Inflammatory macrophage treated with lipopolysaccharide for 4 hours (primary cell): Measurements from ENCODE around the gene YIPF6.
"Not testable (repeated sequence)": the region's sequence is repeated elsewhere in the genome, so short reads cannot be mapped to it uniquely, and the experiment has no call there.

ENCODE experiments used
- DNase-seq: peaks from one replicate; pipeline ENCODE4 v3.0.0-alpha.2; 2020

Gene YIPF6

DNA sequence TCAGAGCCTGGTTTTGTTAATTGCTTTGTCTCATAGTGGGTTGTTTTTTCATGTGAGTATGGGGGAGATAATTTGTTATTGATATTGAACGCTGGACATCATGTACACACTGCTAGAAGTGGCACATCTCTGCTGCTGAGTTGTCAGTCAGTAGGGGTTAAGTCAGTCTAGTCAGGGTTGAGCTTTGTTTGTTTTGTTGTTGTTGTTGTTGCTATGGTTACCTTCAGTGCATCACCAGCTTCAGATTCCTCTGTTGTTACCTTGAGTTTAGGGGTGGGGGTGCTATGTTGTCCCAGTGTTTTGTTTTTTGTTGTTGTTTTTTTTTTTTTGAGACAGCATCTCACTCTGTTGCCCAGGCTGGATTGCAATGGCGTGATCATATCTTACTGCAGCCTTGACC lies 9.9 kb downstream of the YIPF6 start:
- DNase-seq, result no peak

DNA sequence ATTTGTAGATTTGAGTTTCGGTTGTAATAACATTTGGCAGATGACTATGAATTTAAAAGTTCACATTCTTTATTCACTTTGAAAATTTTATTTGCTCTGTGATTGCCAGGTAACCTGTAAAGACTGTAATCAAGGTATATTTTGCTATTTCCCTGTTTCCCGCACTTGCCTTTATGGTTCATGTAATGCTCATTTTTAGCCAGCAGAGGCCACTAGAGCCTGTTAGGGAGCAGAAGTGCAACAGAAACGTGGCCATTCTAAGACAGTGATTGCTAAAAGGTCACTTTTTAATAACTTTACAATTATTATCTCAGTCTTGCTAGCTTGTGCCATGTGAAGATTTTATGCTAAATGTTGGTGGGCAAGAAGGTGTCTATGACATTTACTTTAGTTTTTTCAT lies 12.4 kb downstream of the YIPF6 start:
- DNase-seq, result peak; percentile 50

DNA sequence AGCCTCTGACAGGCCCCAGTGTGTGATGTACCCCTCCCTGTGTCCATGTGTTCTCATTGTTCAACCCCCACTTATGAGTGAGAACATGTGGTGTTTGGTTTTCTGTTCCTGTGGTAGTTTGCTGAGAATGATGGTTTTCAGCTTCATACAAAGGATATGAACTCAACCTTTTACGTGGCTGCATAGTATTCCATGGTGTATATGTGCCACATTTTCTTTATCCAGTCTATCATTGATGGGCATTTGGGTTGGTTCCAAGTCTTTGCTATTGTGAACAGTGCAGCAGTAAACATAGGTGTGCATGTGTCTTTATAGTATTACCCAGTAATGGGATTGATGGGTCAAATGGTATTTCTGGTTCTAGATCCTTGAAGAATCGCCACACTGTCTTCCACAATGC lies 25.8 kb downstream of the YIPF6 start:
- DNase-seq, result not testable (repeated sequence)

DNA sequence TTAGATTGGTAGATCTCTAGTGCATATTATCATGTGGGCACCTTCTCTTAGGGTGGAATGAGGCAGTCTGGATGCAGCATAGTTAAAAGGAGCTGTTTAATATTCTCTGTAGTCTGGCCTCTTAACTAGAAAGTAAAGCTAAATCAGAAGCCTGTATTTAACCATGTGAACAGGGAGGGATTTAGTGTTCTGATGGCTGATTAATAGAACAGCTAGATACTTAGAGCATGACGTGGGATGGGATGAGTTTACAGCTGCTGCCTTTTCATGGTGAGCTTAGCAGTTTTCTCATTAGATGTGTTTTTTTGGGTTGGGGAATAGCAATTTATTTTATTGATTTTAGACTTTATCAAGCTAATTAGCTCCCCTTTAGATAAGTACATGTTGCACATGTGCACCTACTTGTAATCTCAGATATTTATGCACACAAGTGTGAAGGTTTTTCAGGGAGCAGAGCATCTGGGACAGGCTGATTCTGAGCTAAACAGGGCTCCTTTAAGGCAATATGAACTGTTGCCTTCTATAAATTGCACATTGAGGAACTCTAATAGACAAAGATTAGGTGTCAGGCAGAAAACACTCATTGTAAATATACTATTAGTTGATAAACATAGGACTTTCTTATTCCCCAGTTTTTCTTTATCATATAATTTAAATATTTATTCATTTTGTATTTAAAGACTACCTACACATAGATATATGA lies 34.1 kb downstream of the YIPF6 start:
- DNase-seq, result no peak

DNA sequence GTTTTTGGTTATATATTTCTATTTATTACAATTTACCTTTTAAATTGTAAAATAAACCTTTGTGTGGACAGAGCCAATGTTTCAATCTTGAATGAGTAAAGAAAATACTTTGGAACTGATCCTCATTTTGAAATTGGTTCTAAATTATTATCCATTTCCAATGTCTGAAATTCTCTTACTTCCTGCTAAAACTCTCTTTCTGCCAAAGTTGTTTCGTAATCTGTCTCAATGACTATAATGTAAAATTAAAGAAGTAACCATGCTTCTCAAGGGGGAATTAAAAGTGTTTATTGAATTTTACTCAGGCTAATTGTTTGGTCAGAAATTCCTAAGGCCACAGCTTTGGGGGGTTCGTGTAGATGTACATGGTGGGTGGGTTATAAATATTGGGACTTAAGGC lies 34.8 kb downstream of the YIPF6 start:
- DNase-seq, result peak; percentile 24

DNA sequence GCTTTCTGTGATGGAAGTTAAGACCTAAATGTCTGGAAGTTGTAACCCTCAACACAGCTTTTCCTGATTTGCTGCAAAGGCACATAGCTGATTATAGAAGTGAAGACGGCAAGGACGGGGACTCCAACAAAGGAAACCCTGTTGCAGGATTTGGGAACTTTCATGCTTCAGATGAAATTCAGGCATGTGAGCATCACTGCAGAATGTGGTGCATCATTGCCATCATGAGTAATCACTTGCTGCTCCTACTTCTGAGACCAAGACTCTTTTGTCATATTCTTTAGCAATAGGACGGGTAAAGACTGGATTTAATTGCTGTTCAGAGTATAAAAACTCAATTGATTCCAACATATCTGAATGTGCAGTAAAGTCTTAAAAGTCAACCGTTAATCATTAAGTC lies 35.8 kb downstream of the YIPF6 start:
- DNase-seq, result peak; percentile 46

DNA sequence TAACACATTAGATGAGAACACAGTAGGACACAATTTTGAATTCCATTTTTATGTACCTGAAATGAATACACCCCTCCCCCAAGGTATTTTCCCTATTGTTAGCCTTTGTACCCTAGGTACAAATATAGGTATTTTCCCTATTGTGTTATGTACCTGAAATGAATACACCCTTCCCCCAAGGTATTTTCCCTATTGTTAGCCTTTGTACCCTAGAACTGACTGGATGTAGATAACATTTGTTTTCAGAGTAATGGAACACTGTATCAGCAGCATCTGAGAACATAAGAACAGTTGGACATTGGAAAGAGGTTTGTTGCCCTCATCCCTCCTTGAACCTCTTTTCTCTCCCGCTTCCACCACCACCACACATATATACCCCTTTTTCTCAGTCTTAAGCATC lies 37.6 kb downstream of the YIPF6 start:
- no peak for DNase-seq

DNA sequence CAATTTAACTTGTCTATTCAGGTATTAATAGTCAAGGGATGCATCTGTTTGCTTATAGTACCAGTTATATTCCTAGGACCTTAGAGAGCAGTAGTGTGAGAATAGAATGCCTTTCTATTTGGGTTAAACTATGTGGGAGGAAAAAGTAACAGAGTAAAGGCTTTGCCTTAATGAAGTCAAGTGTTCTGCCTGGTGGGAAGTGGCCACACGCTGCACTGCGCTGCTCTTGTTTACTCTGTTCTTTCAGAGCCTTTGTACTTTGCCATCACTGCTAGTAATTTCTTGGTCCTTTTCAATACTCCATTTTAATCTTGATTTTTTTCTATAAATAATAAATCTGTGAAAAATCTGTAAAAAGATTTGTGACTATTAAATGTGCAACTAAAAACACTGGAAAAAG lies 38.0 kb downstream of the YIPF6 start:
- DNase-seq, result no peak

DNA sequence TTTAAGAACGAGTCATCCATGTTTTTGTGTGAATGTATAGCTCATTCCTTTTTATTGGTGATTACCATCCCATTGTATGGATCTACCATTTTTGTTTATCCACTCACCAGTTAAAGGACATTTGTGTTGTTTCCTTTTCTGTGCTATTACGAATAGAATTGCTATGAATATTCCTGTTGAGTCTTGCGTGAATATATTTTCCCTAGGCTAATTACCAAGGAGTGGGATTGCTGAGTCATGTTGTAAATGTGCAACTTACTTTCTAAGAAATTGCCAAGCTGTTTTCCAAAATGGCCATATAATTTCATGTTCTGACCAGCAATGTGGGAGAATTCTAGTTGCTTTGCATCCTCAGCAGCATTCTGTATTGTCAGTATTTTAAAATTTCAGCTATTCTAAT lies 51.3 kb downstream of the YIPF6 start:
- DNase-seq, result no peak

DNA sequence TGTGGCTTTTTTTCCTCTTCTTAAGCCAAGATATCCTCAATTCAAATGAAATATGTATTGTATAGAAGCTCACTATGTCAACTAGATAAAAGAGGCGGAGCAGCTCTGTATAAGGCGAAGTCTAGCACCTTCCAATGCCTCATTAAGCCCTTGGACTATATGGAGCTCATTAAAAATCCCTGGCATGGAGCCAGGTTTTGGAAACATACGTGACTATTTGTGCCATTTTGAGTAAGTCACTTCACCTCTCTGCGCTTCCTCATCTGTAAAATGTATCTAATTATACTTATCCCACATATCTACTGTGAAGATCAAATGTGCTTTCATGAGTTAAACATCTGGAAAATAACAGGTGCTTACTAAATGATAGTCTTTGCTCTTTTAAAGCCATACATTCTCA lies 57.2 kb downstream of the YIPF6 start:
- DNase-seq, result no peak

DNA sequence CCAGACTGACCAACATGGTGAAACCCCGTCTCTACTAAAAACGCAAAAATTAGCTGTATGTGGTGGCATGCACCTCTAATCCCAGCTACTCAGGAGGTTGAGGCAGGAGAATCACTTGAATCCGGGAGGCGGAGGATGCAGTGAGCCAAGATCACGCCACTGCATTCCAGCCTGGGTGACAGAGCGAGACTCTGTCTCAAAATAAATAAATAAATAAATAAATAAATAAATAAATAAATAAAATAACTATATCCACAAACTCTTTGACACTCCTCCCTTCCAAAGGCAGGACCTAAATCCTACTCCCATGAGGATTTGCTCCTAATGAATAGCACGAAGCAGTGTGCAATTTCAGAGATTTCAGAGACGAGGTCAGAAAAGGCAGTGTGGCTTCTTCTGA lies 58.3 kb downstream of the YIPF6 start:
- DNase-seq, result not testable (repeated sequence)

DNA sequence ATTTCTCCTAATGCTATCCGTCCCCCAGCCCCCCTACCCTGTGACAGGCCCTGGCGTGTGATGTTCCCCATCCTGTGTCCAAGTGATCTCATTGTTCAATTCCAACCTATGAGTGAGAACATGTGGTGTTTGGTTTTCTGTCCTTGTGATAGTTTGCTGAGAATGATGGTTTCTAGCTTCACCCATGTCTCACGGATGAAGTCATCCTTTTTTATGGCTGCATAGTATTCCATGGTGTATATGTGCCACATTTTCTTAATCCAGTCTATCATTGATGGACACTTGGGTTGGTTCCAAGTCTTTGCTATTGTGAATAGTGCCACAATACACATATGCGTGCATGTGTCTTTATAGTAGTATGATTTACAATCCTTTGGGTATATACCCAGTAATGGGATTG lies 61.1 kb downstream of the YIPF6 start:
- not testable (repeated sequence) for DNase-seq

DNA sequence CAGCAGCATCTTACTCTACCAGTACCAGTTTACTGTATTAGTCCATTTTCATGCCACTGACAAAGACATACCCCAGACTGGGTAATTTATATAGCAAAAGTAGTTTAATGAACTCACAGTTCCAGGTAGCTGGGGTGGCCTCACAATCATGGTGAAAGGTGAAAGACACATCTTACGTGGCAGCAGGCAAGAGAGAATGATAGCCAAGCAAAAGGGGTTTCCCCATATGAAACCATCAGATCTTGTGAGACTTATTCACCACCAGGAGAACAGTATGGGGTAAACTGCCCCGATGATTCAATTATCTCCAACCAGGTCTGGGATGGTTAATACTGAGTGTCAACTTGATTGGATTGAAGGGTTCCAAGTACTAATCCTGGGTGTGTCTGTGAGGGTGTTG lies 69.3 kb downstream of the YIPF6 start:
- DNase-seq, result peak; percentile 34

DNA sequence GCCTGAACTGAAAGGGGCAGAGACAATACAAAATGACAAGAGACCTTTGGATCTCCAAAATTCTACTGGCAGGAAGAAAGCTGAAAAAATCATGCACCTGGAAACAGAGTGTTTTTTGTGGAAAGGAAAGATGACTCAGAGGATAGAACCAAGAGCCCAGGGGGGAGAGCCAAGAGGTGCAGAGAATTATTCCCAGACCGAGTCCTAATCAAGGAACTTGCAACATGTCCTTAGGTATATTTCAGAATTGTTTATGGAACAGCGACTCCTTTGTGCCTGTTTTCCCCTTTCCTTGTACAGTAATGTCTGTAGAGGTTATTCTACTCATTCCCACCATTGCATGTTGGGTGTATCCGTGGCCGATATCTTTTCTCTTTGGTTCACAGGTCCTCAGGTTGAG lies 71.7 kb downstream of the YIPF6 start:
- no peak for DNase-seq

DNA sequence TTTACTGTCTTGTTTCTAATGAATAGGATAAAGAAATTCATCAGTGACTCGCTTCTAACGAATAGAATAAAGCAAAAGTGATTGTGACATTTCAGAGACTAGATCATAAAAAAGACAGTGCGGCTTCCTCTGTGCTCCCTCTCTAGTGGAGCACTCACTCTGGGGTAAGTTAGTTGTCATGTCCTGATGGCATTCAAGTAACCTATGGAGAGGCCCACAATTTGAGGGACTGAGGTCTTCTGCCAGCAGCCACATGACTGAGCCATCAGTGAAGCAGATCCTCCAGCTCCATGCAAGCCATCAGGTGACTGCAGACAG lies 72.4 kb downstream of the YIPF6 start:
- DNase-seq, result no peak

DNA sequence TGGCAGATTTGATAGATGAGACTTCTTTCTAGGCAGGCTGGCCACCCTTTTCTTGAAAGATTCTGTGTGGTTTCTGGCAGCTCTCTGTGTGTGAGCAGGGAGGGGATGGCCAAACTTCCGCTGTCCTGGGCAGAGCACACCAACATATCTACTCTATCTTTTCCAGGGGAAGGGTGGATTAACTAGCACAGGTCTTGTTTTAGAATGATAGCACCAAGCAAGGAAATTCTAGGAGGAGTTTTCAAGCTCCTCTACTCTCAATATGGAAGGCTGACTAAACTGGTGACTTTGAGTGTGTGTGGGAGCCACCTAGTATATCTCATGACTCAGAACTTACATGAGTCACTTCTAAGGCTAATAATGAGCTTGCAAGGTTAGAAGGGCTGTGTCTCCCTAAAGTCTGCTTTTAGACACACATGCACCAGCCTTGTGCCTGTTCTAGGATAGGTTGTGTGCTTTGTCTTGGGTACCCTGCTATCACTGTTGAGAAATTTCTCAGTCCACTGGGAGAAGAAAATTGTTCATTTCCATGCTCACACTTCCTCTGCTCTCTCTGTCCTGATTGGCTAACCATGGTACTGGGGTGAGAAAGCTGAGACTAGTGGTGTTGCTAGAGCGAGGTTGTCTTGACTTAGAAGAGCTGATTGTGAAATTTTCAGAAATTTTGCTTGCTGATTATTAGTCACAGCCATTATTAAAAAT lies 72.9 kb downstream of the YIPF6 start:
- peak; percentile 84 for DNase-seq

DNA sequence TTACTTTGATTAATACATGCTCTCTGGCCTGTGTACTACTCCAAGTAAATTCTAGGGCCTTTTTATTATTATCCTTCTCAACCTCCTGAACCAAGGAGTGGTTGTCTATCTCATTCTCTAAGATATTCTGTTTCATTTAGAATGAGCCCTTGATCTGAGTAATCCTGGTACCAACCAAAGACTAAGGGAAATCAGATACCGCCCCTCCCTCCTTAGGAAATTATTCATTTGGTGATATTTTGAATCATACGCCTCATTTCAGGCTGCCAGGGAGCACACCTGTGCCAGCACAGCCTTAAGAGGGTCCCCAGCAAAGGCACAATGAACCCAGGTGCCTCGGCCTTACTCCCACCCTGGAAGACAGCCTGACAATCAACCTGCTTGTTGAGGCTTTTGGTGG lies 75.4 kb downstream of the YIPF6 start:
- DNase-seq, result no peak

DNA sequence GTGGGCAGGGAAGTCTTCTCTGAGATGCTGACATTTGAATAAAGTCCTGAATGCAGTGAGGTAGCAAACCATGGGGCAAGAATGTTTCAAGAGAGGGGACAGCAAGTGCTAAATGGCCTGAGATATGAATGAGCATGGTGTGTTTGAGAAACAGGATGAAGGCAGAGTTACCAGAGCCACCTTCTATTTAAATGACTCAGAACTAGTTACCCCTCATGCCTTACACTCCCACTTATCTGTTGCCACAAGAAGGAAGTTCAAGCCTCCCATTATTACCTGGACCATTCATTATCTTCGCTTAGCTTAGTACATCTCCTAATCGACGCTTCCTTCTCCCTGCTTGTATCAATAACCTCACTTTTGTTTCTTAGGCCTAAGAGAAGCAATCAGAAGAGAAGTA lies 81.0 kb downstream of the YIPF6 start:
- DNase-seq, result no peak

DNA sequence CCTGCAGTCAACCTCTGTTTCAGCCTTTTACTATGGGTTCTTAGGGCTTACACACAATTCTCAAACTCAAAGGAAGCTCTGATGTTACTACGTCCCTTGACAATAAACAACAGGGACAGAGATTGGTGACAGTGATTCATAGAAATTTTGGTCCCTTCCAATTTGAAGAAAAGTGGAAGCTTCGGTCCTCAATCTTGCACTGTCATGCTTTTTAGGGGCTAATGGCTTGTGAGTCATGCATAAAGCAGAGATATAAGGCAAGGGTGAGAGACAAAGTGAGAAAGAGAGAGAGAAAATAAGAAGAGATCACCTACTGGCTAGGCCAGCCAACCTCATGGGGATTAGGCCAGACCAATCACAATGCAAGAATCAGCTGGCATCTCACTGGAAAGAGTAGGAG lies 85.4 kb downstream of the YIPF6 start:
- peak; percentile 54 for DNase-seq
